Measurements from ENCODE around the gene FBXW11.
"Not testable (repeated sequence)": the region's sequence is repeated elsewhere in the genome, so short reads cannot be mapped to it uniquely, and the experiment has no call there.

FBXW11 gene

GRCh38 chr5:171986772-171987171, 19.7 kb downstream of the FBXW11 start:
- no peak for DNase-seq (ENCODE audit: low spot score)
- TF ChIP-seq CTCF (IDR thresholded peaks at IDR 0.05; ENCODE audit: extremely low read depth, missing control alignments): no peak

GRCh38 chr5:171984748-171985419, 21.6 kb downstream of the FBXW11 start:
- no peak for TF ChIP-seq CTCF (IDR thresholded peaks at IDR 0.05; ENCODE audit: extremely low read depth, missing control alignments)
- DNase-seq (ENCODE audit: low spot score): no peak

- no peak for TF ChIP-seq CTCF (IDR thresholded peaks at IDR 0.05; ENCODE audit: extremely low read depth, missing control alignments)
- DNase-seq (ENCODE audit: low spot score): no peak
These were observed 24.6 kb downstream of the FBXW11 start for GRCh38 chr5:171981847-171982246.

- DNase-seq (ENCODE audit: low spot score): no peak
- no peak for TF ChIP-seq CTCF (IDR thresholded peaks at IDR 0.05; ENCODE audit: extremely low read depth, missing control alignments)
These were observed 25.6 kb downstream of the FBXW11 start for GRCh38 chr5:171980792-171981191.

- no peak for DNase-seq (ENCODE audit: low spot score)
- TF ChIP-seq CTCF (IDR thresholded peaks at IDR 0.05; ENCODE audit: extremely low read depth, missing control alignments): no peak
These were observed 26.8 kb downstream of the FBXW11 start for GRCh38 chr5:171979606-171980005.

GRCh38 chr5:171978519-171978918, 27.9 kb downstream of the FBXW11 start:
- DNase-seq (ENCODE audit: low spot score): no peak
- TF ChIP-seq CTCF (IDR thresholded peaks at IDR 0.05; ENCODE audit: extremely low read depth, missing control alignments): no peak

- TF ChIP-seq CTCF (IDR thresholded peaks at IDR 0.05; ENCODE audit: extremely low read depth, missing control alignments): no peak
- DNase-seq (ENCODE audit: low spot score): no peak
These were observed 28.4 kb downstream of the FBXW11 start for GRCh38 chr5:171978016-171978415.

- not testable (repeated sequence) for DNase-seq (ENCODE audit: low spot score)
These were observed 29.0 kb downstream of the FBXW11 start for GRCh38 chr5:171977244-171977950.
